Urinary bladder (tissue), 4 donors: ENCODE measurements around the gene CCDC169. TPM values are rescaled to one million over a fixed set of nuclear protein-coding genes. Genes with fewer than 3 reads are reported as not detected.
"Not testable (repeated sequence)": the region's sequence is repeated elsewhere in the genome, so short reads cannot be mapped to it uniquely, and the experiment has no call there.

Source experiments
- DNase-seq: peaks from one replicate; pipeline ENCODE4 v3.0.0-alpha.2; 2015; ENCODE audit errors: extremely low spot score
- H3K27ac ChIP-seq: one replicate; pipeline ENCODE4 v1.5.1; 2013; ENCODE audit warnings: low read depth, mild to moderate bottlenecking, moderate library complexity
- H3K36me3 ChIP-seq: one replicate; pipeline ENCODE4 v1.6.1; 2013; ENCODE audit warnings: mild to moderate bottlenecking, moderate library complexity; ENCODE audit not compliant: insufficient read depth
- H3K4me1 ChIP-seq: one replicate; pipeline ENCODE4 v1.6.1; 2013; ENCODE audit warnings: mild to moderate bottlenecking, moderate library complexity; ENCODE audit not compliant: insufficient read depth
- H3K4me3 ChIP-seq: one replicate; pipeline ENCODE4 v1.5.1; 2013; ENCODE audit warnings: low read depth, low read length
- WGBS: extraction: QIAGEN DNeasy Blood & Tissue Kit; methylation state at CpG from one replicate; pipeline ENCODE4 v1.1.7; 2013; 5-methylcytosine and 5-hydroxymethylcytosine counted together
- polyA plus RNA-seq: library from polyadenylated mRNA; stranded (reverse); fragments of 200-250 nt; gene quantifications from one replicate; pipeline ENCODE4 v1.2.3, GENCODE V29; 2013
- total RNA-seq: library from RNA; depleted of rRNA; stranded (reverse); fragments of >200 nt; gene quantifications from one replicate; pipeline ENCODE4 v1.2.3, GENCODE V29; 2014
- donor health status: healthy with polysubstance abuse.
- donor health status: healthy.

The CCDC169 gene
- total and polyA plus RNA-seq, 2 donors, result 3.1 to 7.0 TPM

GRCh38 chr13:36331280-36331679 is 33.7 kb upstream of the CCDC169 start:
- H3K27ac ChIP-seq, result no peak overlapping the region
- WGBS, result 83% methylated on average over 4 of the region's 4 CpGs
- no peak for DNase-seq
- H3K4me1 ChIP-seq, result no peaks in the 10 kb centered on the region
- H3K36me3 ChIP-seq, result peaks cover 2% of the 10 kb centered on the region
- no peak overlapping the region for H3K4me3 ChIP-seq

GRCh38 chr13:36329361-36329760 is 31.7 kb upstream of the CCDC169 start:
- Histone ChIP-seq H3K36me3 (peaks cover 2% of the 10 kb centered on the region), H3K4me1 (no peaks in the 10 kb centered on the region), H3K4me3 (no peak overlapping the region), H3K27ac (no peak overlapping the region)
- 69% methylated on average over 4 of the region's 4 CpGs for WGBS
- no peak for DNase-seq

- Histone ChIP-seq H3K4me1 (no peaks in the 10 kb centered on the region), H3K4me3 (no peak overlapping the region), H3K36me3 (peaks cover 2% of the 10 kb centered on the region), H3K27ac (no peak overlapping the region)
- WGBS, result 89% methylated on average over 2 of the region's 2 CpGs
- no peak for DNase-seq
These were observed 31.2 kb upstream of the CCDC169 start for GRCh38 chr13:36328821-36329220.

GRCh38 chr13:36325912-36326311 is 28.3 kb upstream of the CCDC169 start:
- peaks cover 5% of the 10 kb centered on the region for H3K36me3 ChIP-seq
- no peak overlapping the region for H3K27ac ChIP-seq
- no peak for DNase-seq
- no peak overlapping the region for H3K4me3 ChIP-seq
- no peaks in the 10 kb centered on the region for H3K4me1 ChIP-seq
- 86% methylated on average over 1 of the region's 1 CpG for WGBS

- 78% methylated on average over 5 of the region's 5 CpGs for WGBS
- not testable (repeated sequence) for H3K4me1 ChIP-seq, DNase-seq, H3K36me3 ChIP-seq, H3K27ac ChIP-seq, H3K4me3 ChIP-seq
These were observed 27.3 kb upstream of the CCDC169 start for GRCh38 chr13:36324881-36325280.

GRCh38 chr13:36323951-36324566 is 26.4 kb upstream of the CCDC169 start:
- Histone ChIP-seq H3K27ac (no peak overlapping the region), H3K36me3 (peaks cover 3% of the 10 kb centered on the region), H3K4me1 (no peaks in the 10 kb centered on the region), H3K4me3 (no peak overlapping the region)
- no peak for DNase-seq
- 99% methylated on average over 1 of the region's 1 CpG for WGBS

- no peak overlapping the region for H3K27ac ChIP-seq
- 88% methylated on average over 3 of the region's 3 CpGs for WGBS
- DNase-seq, result no peak
- peaks cover 3% of the 10 kb centered on the region for H3K36me3 ChIP-seq
- no peak overlapping the region for H3K4me3 ChIP-seq
- H3K4me1 ChIP-seq, result no peaks in the 10 kb centered on the region
These were observed 25.8 kb upstream of the CCDC169 start for GRCh38 chr13:36323408-36323807.

GRCh38 chr13:36319793-36320192 is 22.2 kb upstream of the CCDC169 start:
- H3K4me3 ChIP-seq, H3K27ac ChIP-seq, DNase-seq, H3K4me1 ChIP-seq, H3K36me3 ChIP-seq: not testable (repeated sequence)
- WGBS, result 68% methylated on average over 6 of the region's 6 CpGs

- H3K36me3 ChIP-seq, result no peaks in the 10 kb centered on the region
- DNase-seq, result no peak
These were observed 15.7 kb upstream of the CCDC169 start for GRCh38 chr13:36313047-36313969.

GRCh38 chr13:36310417-36311108 is 12.9 kb upstream of the CCDC169 start:
- H3K4me3 ChIP-seq, result no peak overlapping the region
- no peak for DNase-seq
- H3K4me1 ChIP-seq, result no peaks in the 10 kb centered on the region
- no peaks in the 10 kb centered on the region for H3K36me3 ChIP-seq
- 92% methylated on average over 7 of the region's 7 CpGs for WGBS
- no peak overlapping the region for H3K27ac ChIP-seq

More at GRCh38 chr13:36313047-36313969, 15.7 kb upstream of the CCDC169 start:
- H3K4me1 ChIP-seq, result no peaks in the 10 kb centered on the region
- H3K27ac ChIP-seq, result no peak overlapping the region
- no peak overlapping the region for H3K4me3 ChIP-seq
- WGBS, result 72% methylated on average over 3 of the region's 3 CpGs

- Histone ChIP-seq H3K27ac (no peak overlapping the region), H3K4me3 (no peak overlapping the region), H3K4me1 (no peaks in the 10 kb centered on the region), H3K36me3 (no peaks in the 10 kb centered on the region)
- 55% methylated on average over 3 of the region's 3 CpGs for WGBS
- no peak for DNase-seq
These were observed 4.7 kb upstream of the CCDC169 start for GRCh38 chr13:36302289-36302688.

GRCh38 chr13:36299469-36299868 is 1.9 kb upstream of the CCDC169 start:
- not testable (repeated sequence) for H3K36me3 ChIP-seq, H3K4me3 ChIP-seq, H3K4me1 ChIP-seq, DNase-seq, H3K27ac ChIP-seq
- WGBS, result 60% methylated on average over 3 of the region's 3 CpGs

GRCh38 chr13:36298535-36299068 is 988 bp upstream of the CCDC169 start:
- 25% methylated on average over 4 of the region's 4 CpGs for WGBS
- Histone ChIP-seq H3K4me1 (no peaks in the 10 kb centered on the region), H3K4me3 (no peak overlapping the region), H3K36me3 (no peaks in the 10 kb centered on the region), H3K27ac (no peak overlapping the region)
- no peak for DNase-seq
